Measurements from ENCODE around the gene TACR1. TPM values are rescaled to one million over a fixed set of nuclear protein-coding genes. Genes with fewer than 3 reads are reported as not detected.
"Not testable (repeated sequence)": the region's sequence is repeated elsewhere in the genome, so short reads cannot be mapped to it uniquely, and the experiment has no call there.

Gene TACR1
- total RNA-seq, 2 experiments from 2014 or later = not detected

DNA sequence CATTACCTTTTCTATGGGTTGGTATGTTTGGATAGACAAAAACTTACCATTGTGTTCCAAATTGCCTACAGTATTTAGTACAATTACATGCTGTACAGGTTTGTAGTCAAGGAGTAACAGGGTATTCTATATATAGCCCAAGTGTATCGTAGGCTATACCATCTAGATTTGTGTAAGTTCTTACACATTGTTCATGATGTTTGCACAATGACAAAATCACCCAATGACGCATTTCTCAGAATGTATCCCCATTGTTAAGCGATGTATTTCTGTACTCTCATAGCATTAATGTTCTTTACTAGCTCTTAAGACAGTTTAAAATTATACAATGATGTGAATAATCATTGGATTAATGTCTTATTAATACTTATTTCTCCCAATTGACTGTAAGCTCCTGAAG, 16.7 kb downstream of the TACR1 start:
- Mint-ChIP-seq H3K36me3 (ENCODE audit: low read depth) (no peaks in the 10 kb centered on the region), H3K27ac (no peak overlapping the region), H3K4me3 (no peak overlapping the region), H3K9me3 (no peaks in the 10 kb centered on the region), H3K27me3 (no peaks in the 10 kb centered on the region), H3K4me1 (no peaks in the 10 kb centered on the region)
- no peak for DNase-seq
- ChIA-PET POLR2A (no interaction called here), CTCF (no interaction called here)

DNA sequence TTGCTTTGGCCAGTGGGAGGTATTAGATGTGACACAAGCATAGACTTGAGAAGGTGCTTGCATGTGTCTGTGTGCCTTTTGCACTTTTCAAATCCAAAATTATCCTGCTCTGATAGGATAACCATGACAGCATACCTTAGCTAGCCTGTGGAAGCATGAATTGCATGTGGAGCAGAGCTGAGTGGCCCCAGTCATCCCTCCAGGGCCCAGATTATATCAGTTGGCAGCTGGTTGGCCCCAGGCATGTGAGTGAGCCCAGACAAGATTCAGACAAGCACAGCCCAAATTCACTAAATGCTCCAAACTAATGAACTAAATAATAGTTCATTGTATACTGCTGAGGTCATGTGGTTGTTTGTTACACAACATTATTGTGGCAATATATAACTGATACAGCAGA, 18.8 kb downstream of the TACR1 start:
- Mint-ChIP-seq H3K36me3 (ENCODE audit: low read depth) (no peaks in the 10 kb centered on the region), H3K9me3 (no peaks in the 10 kb centered on the region), H3K27ac (no peak overlapping the region), H3K4me1 (no peaks in the 10 kb centered on the region), H3K4me3 (no peak overlapping the region), H3K27me3 (no peaks in the 10 kb centered on the region)
- ChIA-PET POLR2A (no interaction called here), CTCF (no interaction called here)
- no peak for DNase-seq

DNA sequence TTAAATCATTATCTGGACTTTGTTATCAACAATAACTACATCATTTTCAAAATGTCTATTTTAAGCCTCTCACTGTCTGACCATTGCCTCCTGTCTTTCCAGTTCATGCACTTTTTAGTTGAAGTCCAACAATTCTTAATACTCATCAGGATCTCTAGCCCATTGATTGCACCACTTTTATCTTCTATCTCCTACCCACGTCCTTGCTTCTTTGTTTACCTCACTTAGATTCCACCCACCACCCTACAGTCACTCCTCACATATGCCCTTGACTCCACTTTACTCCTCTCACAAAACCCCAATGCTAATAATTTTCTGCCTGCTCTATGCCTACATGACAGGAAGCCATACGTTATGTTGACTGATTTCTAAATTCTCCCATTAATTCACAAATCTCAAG, 21.9 kb downstream of the TACR1 start:
- Mint-ChIP-seq H3K4me1 (no peaks in the 10 kb centered on the region), H3K9me3 (no peaks in the 10 kb centered on the region), H3K27ac (no peak overlapping the region), H3K36me3 (ENCODE audit: low read depth) (no peaks in the 10 kb centered on the region), H3K27me3 (no peaks in the 10 kb centered on the region), H3K4me3 (no peak overlapping the region)
- no peak for DNase-seq
- POLR2A ChIA-PET = no interaction called here
- CTCF ChIA-PET = no interaction called here

DNA sequence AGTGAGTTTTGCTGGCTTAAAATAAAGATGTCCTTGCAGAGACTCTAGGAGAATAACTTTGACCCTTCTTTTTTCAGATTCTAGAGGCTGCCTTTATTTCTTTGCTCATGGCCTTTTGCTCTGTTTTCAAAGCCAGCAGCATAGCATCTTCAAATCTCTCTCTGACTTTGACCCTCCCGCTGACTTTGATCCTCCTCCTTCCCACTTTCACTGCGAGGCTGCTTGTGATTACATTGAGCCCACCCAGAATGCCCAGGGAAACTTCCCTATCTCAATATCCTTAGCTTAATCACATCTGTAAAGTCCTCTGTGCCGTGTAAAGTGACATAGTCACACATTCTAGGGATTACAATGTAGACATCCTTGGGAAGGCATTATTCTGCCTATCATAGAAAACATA, 23.9 kb downstream of the TACR1 start:
- no peak overlapping the region for H3K4me3 Mint-ChIP-seq
- ChIA-PET POLR2A (interaction anchor here (0.6 kb wide), 1 partner anchor 424 kb away, joined by 3 read pairs; no protein-coding TSS in a partner anchor), CTCF (interaction anchor here (0.6 kb wide), 1 partner anchor 10 kb away, joined by 3 read pairs; no protein-coding TSS in a partner anchor)
- DNase-seq = no peak
- H3K27ac Mint-ChIP-seq = no peak overlapping the region
- H3K27me3 Mint-ChIP-seq = no peaks in the 10 kb centered on the region
- no peaks in the 10 kb centered on the region for H3K36me3 Mint-ChIP-seq (ENCODE audit: low read depth)
- peaks cover 3% of the 10 kb centered on the region for H3K9me3 Mint-ChIP-seq
- no peaks in the 10 kb centered on the region for H3K4me1 Mint-ChIP-seq

DNA sequence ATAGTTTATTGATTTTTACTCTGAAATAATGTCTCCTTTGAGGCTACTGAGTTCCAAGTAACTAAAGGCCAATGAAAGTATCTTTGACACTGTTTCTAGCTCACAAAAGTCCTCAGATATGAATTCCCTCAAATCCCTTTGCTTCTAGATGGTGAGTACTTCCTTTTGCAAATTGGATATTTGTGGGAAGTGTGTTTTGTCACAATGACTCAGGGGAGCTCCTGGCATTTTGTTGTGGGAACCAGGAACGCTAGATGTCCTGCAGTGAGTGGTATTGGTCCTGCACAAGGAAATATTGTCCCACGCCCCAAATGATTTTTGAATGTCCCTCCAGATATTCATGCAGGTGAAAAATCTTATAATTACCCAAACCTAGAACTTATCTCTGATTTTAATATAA, 24.3 kb downstream of the TACR1 start:
- Mint-ChIP-seq H3K27ac (no peak overlapping the region), H3K4me1 (no peaks in the 10 kb centered on the region), H3K27me3 (no peaks in the 10 kb centered on the region), H3K9me3 (peaks cover 3% of the 10 kb centered on the region), H3K4me3 (no peak overlapping the region), H3K36me3 (ENCODE audit: low read depth) (no peaks in the 10 kb centered on the region)
- DNase-seq = no peak
- ChIA-PET POLR2A (interaction anchor here (0.6 kb wide), 1 partner anchor 423 kb away, joined by 3 read pairs; no protein-coding TSS in a partner anchor), CTCF (no interaction called here)

DNA sequence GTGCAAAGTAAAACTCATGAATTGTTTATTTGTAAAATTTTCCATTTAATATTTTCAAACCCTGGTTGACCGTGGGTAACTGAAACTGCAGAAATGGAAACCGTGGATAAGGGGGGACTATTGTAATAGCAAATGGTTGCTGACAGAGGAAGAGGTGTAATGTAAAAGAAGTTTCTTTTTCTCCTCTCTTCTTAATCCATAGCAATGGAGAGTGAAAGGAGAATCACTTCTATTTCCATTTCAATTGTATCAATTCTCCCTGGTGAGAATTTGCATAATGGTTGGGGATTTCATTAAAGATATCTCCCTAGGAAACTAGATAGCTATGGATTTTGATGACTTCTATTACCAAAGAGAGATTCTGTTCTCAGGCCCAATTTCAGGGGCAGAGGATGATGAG, 24.8 kb downstream of the TACR1 start:
- POLR2A ChIA-PET = no interaction called here
- no peak overlapping the region for H3K4me3 Mint-ChIP-seq

DNA sequence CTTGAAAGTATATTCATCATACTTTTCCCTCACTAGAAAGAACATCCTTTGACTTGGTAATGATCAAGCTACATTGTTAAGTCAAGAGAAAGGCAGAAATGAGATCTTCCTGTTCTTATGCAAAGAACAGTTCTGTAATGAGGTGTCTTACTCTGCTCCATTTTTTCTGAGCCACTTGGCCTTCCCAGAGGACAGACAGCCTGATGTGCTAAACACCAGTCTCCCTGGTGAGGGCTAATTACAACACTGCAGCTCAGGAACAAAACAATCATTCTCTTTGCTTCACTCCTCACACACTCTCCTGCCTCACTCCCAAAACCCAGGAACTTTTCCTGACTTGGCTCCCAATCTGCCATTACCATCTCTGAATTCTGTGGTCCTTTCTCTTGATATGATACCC, 25.6 kb downstream of the TACR1 start:
- H3K9me3 Mint-ChIP-seq = peaks cover 3% of the 10 kb centered on the region
- no peaks in the 10 kb centered on the region for H3K4me1 Mint-ChIP-seq
- H3K4me3 Mint-ChIP-seq = no peak overlapping the region
- CTCF ChIA-PET = no interaction called here
- no peaks in the 10 kb centered on the region for H3K27me3 Mint-ChIP-seq
- H3K27ac Mint-ChIP-seq = no peak overlapping the region
- POLR2A ChIA-PET = no interaction called here
- no peaks in the 10 kb centered on the region for H3K36me3 Mint-ChIP-seq (ENCODE audit: low read depth)
- DNase-seq = no peak

More for the DNA sequence above, 24.8 kb downstream of the TACR1 start:
- no peak for DNase-seq
- no peaks in the 10 kb centered on the region for H3K36me3 Mint-ChIP-seq (ENCODE audit: low read depth)
- H3K4me1 Mint-ChIP-seq = no peaks in the 10 kb centered on the region
- peaks cover 3% of the 10 kb centered on the region for H3K9me3 Mint-ChIP-seq
- no peak overlapping the region for H3K27ac Mint-ChIP-seq
- CTCF ChIA-PET = no interaction called here
- H3K27me3 Mint-ChIP-seq = no peaks in the 10 kb centered on the region

DNA sequence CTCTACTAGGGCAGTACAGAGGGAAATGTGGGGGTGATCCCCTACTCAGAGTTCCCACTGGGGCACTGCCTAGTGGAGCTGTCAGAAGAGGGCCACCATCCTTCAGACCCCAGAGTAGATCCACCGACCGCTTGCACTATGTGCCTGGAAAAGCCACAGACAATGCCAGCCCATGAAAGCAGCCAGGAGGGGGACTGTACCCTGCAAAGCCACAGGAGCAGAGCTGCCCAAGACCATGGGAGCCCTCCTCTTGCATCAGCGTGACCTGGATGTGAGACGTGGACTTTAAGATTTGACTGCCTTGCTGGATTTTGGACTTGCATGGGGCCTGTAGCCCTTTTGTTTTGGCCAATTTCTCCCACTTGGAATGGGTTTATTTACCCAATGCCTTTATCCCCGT, 27.9 kb downstream of the TACR1 start:
- H3K4me3 Mint-ChIP-seq; CTCF ChIA-PET; H3K9me3 Mint-ChIP-seq; H3K27ac Mint-ChIP-seq; POLR2A ChIA-PET; H3K36me3 Mint-ChIP-seq (ENCODE audit: low read depth); DNase-seq; H3K27me3 Mint-ChIP-seq; H3K4me1 Mint-ChIP-seq: not testable (repeated sequence)

DNA sequence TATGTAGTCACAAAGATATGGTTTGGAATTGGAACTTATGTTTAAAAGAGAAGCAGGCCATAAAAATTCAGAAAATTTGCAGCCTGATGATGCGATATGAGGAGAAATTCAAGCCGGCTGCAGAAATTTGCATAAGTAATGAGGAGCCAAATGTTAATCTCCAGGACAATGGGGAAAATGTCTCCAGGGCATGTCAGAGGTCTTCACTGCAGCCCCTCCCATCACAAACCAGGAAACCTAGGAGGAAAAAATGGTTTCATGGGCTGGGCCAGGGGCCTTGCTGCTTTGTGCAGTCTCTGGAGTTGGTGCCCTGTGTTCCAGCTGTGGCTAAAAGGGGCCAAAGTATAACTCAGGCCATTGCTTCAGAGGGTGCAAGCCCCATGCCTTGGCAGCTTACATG, 28.4 kb downstream of the TACR1 start:
- DNase-seq = no peak
- no peak overlapping the region for H3K27ac Mint-ChIP-seq
- H3K27me3 Mint-ChIP-seq = no peaks in the 10 kb centered on the region
- no peaks in the 10 kb centered on the region for H3K36me3 Mint-ChIP-seq (ENCODE audit: low read depth)
- no peak overlapping the region for H3K4me3 Mint-ChIP-seq
- POLR2A ChIA-PET = no interaction called here
- CTCF ChIA-PET = no interaction called here
- H3K9me3 Mint-ChIP-seq = peaks cover 3% of the 10 kb centered on the region
- no peaks in the 10 kb centered on the region for H3K4me1 Mint-ChIP-seq

DNA sequence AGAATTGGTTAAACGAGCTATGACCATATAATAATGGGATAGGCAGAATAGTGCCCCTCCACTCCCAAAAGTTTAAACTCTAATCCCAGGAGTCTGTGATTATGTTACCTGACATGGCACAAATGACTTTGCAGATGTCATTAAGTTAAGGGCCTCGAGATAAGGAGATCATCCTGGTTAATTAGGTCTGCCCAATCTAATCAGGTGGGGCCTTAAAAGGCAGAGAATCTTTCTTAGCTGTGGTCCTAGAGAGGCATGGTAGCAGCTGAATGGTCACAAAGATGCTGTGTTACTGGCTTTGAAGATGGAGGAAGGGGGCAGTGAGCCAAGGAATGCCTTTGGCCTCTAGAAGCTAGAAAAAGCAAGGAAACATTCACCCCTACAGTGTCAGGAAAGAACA, 31.1 kb downstream of the TACR1 start:
- H3K36me3 Mint-ChIP-seq (ENCODE audit: low read depth) = no peaks in the 10 kb centered on the region

DNA sequence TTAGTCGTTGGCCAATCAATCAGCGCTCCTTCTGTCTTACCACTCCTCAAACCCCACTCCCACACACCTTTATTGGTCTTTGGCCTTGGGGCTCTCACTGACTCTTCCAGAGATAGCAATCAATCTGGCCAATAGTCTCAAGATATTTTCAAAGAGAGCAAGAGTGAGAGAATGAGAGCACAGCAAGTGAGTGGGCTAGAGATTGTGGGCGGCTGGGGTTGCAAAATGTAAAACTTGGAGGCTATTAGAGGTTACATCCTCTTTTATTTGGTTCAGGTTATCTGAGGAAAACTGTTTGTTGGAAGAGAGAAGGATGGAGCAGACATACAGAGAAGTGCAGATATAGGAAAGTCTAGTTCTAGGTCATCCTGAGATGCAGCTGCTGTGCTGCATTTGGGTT, 32.8 kb downstream of the TACR1 start:
- Mint-ChIP-seq H3K27me3 (peaks cover 7% of the 10 kb centered on the region), H3K4me1 (no peaks in the 10 kb centered on the region), H3K9me3 (peaks cover 3% of the 10 kb centered on the region), H3K4me3 (no peak overlapping the region), H3K36me3 (ENCODE audit: low read depth) (no peaks in the 10 kb centered on the region), H3K27ac (no peak overlapping the region)
- no peak for DNase-seq
- POLR2A ChIA-PET = no interaction called here
- CTCF ChIA-PET = no interaction called here

More for the DNA sequence above, 31.1 kb downstream of the TACR1 start:
- H3K27ac Mint-ChIP-seq = no peak overlapping the region
- DNase-seq = no peak
- no peak overlapping the region for H3K4me3 Mint-ChIP-seq
- no peaks in the 10 kb centered on the region for H3K4me1 Mint-ChIP-seq
- peaks cover 3% of the 10 kb centered on the region for H3K9me3 Mint-ChIP-seq
- ChIA-PET POLR2A (interaction anchor here (0.6 kb wide), 1 partner anchor 239 kb away, joined by 3 read pairs; no protein-coding TSS in a partner anchor), CTCF (interaction anchor here (0.5 kb wide), 1 partner anchor 34 kb away, joined by 3 read pairs; no protein-coding TSS in a partner anchor)
- H3K27me3 Mint-ChIP-seq = no peaks in the 10 kb centered on the region

DNA sequence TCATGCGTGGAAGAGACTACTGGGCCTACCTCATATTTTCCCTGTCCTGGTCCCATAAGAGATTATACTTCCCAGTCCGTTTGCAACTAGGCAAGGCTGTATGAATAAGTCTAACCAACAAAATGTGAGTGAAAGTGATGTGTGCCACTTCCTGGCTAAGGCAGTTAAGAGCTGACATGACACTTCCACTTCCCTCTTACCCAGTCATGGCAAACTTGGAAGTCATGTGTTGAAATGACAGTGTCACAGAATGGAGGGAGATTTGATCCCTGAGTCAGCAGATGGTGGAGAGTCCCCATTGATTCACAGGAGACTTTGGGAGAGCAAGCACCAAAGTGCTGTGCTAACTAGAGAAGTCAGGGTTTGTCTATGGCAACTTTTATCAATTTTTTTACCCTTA, 36.4 kb downstream of the TACR1 start:
- ChIA-PET POLR2A (no interaction called here), CTCF (no interaction called here)
- Mint-ChIP-seq H3K36me3 (ENCODE audit: low read depth) (no peaks in the 10 kb centered on the region), H3K9me3 (no peaks in the 10 kb centered on the region), H3K27me3 (peaks cover 12% of the 10 kb centered on the region), H3K4me1 (no peaks in the 10 kb centered on the region), H3K4me3 (no peak overlapping the region), H3K27ac (no peak overlapping the region)
- no peak for DNase-seq

DNA sequence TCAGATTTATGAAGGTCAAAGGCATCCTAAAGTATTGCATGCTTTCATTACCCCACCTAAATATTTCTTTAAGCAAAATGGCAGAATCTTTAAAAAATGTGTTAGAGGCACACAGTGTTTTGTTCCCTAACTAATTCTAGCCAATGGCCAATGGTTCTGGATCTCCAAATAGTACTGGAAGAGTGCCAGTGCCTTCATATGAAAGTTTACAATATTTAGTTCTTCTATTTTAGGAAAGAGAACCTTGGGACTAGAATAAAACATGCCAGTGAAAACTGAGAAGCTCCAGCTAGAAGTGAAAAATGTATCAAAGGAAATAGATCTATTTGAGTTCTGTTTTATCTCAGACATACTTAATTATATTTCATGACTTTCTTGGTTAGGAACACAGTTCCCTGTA, 37.1 kb downstream of the TACR1 start:
- no peak for DNase-seq
- CTCF ChIA-PET = no interaction called here
- no peak overlapping the region for H3K27ac Mint-ChIP-seq
- no peaks in the 10 kb centered on the region for H3K9me3 Mint-ChIP-seq
- POLR2A ChIA-PET = no interaction called here
- no peaks in the 10 kb centered on the region for H3K36me3 Mint-ChIP-seq (ENCODE audit: low read depth)
- peaks cover 12% of the 10 kb centered on the region for H3K27me3 Mint-ChIP-seq
- H3K4me1 Mint-ChIP-seq = no peaks in the 10 kb centered on the region
- no peak overlapping the region for H3K4me3 Mint-ChIP-seq

DNA sequence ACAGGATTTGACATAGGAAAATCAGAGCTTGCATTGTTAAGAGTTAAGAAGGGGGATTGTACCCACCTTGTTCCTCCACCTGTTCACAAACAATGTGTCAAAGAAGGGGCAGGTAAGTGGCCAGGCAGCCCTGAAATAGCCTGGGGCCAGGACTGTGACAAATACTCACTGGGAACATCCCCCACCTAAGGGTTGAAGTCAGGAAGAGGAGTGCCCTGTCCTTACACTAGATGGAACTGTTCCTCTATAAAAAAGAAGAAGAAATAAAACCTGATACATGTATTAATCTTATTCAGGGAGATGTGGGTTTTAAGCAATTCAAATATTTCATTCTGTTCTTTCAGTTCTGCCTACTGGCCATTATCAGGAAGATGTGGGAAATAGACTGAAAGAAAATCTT, 41.9 kb downstream of the TACR1 start:
- Mint-ChIP-seq H3K27ac (no peak overlapping the region), H3K27me3 (peaks cover 8% of the 10 kb centered on the region), H3K4me3 (no peak overlapping the region), H3K4me1 (no peaks in the 10 kb centered on the region), H3K36me3 (ENCODE audit: low read depth) (no peaks in the 10 kb centered on the region), H3K9me3 (no peaks in the 10 kb centered on the region)
- ChIA-PET CTCF (interaction anchor here (1.0 kb wide), 1 partner anchor 30 kb away, joined by 3 read pairs; no protein-coding TSS in a partner anchor), POLR2A (interaction anchor here (0.6 kb wide), 1 partner anchor 19 kb away, joined by 3 read pairs; no protein-coding TSS in a partner anchor)
- no peak for DNase-seq
